ENCODE results near the gene OPCML. TPM values are rescaled to one million over a fixed set of nuclear protein-coding genes. Genes with fewer than 3 reads are reported as not detected.

The OPCML gene
- total RNA-seq, 1 donor, result not detected

DNA sequence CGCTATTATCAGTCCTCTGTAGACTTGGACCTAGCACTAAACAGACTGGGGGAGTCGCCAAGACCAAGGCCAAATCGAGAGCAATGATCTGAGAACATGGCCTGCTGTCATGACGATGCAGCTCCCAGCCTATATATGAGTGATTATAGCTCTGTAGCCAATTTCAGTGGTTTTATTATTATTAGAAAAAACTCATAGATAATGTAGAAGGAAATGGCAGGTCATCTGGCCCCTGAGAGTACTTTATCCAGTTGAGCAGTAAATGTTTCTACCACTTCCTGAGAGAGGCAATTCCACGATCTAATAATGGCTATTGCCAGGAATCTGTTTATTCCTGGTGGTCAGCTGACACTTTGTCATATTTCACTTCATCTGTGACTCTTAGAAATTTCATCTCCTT is 666.7 kb downstream of the OPCML start:
- TF ChIP-seq, protein P1, sequence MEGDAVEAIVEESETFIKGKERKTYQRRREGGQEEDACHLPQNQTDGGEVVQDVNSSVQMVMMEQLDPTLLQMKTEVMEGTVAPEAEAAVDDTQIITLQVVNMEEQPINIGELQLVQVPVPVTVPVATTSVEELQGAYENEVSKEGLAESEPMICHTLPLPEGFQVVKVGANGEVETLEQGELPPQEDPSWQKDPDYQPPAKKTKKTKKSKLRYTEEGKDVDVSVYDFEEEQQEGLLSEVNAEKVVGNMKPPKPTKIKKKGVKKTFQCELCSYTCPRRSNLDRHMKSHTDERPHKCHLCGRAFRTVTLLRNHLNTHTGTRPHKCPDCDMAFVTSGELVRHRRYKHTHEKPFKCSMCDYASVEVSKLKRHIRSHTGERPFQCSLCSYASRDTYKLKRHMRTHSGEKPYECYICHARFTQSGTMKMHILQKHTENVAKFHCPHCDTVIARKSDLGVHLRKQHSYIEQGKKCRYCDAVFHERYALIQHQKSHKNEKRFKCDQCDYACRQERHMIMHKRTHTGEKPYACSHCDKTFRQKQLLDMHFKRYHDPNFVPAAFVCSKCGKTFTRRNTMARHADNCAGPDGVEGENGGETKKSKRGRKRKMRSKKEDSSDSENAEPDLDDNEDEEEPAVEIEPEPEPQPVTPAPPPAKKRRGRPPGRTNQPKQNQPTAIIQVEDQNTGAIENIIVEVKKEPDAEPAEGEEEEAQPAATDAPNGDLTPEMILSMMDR (IDR thresholded peaks at IDR 0.05; ENCODE audit: insufficient read depth, low read depth, low read length), result no peak
- DNase-seq (ENCODE audit: low read depth), result no peak
- H3K4me3 ChIP-seq (ENCODE audit: low read depth, low read length), result no peak overlapping the region

DNA sequence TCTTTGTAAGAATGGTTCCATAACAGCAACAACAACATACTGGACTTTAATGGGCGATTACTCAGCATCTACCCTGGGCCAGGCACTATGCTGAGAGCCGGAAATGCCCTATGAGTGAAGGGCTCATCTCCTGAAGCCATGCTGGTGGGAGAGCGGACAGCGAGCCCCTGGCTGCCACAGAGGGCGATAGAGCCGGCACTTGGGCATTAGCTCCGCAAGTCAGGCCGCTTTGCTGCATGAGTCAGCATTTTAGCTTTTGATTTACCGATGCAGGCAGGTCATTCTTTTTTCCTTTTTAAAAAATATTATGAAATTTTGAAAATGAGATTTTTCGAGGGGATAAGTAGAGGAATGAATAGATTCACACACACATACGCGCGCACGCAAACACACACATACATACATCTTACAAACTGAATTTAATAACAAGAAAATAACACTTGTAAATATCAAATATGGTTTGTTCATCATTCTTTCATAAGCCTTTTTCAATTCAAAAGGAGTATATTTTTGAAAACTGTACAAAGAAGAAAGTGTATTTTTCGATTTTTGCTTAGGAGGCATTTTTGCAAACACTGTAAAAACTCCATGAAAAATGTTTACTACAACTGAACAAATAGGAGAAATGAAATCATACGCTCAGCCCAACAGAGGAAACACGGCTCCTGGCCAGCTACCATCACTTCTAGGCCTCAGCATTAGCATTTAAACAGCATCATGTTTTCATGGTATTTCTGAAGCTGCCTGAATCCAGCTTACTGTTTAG is 667.3 kb downstream of the OPCML start:
- no peak overlapping the region for H3K4me3 ChIP-seq (ENCODE audit: low read depth, low read length)
- TF ChIP-seq, protein P1 (IDR thresholded peaks at IDR 0.05; ENCODE audit: insufficient read depth, low read depth, low read length), result no peak
- no peak for DNase-seq (ENCODE audit: low read depth)

DNA sequence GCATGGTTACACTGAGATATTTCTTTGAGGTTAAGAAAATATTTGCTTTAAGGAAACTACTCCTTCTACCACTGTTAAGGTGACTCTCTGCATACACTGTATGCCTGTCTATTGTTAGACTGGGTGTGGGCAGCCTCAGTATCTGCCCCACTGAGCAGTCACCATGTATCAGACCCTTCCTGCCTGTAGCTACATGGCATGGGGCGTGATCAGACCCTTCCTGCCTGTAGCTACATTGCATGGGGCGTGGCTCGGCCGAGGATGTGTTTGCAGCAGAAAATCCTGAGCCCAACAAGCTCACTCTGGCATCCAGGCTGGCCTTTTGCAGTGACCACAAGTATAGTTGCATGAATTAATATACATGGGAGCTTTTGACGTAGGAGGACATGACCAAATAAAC is 669.4 kb downstream of the OPCML start:
- TF ChIP-seq, protein P1 (IDR thresholded peaks at IDR 0.05; ENCODE audit: insufficient read depth, low read depth, low read length), result no peak
- DNase-seq (ENCODE audit: low read depth), result no peak
- no peak overlapping the region for H3K4me3 ChIP-seq (ENCODE audit: low read depth, low read length)

DNA sequence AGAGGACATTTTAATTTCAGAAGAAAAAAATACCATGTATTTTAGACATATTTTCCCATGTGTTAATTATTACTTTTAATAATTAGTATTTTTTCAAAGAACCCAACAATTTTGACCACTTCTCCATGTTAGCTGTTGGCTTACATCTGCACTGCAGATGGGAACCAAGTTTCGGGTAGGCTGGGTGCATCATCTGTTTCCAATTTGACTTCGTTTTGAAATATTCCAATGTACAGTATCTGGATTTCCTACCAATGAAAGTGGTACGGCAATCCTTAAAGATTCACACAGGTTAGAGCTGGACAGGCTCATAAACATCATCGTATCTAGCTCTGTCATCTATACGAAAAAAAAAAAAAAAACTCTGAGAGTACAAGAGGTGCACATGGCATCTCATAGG is 670.2 kb downstream of the OPCML start:
- no peak for DNase-seq (ENCODE audit: low read depth)
- no peak overlapping the region for H3K4me3 ChIP-seq (ENCODE audit: low read depth, low read length)
- TF ChIP-seq, protein P1 (IDR thresholded peaks at IDR 0.05; ENCODE audit: insufficient read depth, low read depth, low read length), result no peak

DNA sequence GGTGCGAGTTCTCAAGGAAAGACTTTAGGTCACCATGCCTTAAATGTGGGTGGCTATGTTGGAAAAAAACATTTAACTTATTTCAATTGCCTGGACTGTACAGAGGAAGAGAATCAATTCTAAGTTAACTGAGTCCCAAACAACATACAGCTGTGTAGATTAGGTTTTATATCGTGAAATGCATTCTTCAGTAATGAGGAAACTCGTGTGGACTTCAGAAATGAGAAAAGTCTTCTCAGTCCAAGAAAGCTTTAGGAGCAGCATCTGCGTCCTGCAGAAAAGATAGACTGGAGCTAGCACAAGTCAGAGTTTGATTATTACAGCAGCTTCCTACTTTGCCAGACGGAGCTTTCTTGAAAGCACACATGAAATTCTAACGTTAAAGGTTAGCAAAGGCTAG is 673.0 kb downstream of the OPCML start:
- DNase-seq (ENCODE audit: low read depth), result no peak
- TF ChIP-seq, protein P1 (IDR thresholded peaks at IDR 0.05; ENCODE audit: insufficient read depth, low read depth, low read length), result no peak
- H3K4me3 ChIP-seq (ENCODE audit: low read depth, low read length), result no peak overlapping the region

DNA sequence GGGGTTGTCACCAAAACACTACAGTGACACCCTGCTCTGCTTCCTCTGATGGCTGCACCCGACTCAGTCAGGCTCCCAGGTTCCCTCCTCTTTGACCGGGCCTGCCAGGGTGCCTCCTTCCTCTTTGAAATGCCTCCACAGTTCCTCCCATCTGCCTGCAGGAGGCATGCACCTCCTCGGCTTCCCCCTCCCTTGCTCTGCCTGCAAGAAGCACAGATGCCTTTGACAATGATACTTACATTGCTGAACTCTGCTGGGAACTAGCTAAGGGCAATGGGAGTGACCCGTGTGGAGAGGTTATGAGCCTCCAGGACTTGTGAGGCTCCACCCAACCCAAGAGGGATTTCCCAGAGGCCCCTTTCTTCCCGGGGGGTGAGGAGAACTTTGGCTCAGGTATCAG is 674.1 kb downstream of the OPCML start:
- TF ChIP-seq, protein P1 (IDR thresholded peaks at IDR 0.05; ENCODE audit: insufficient read depth, low read depth, low read length), result no peak
- DNase-seq (ENCODE audit: low read depth), result no peak
- H3K4me3 ChIP-seq (ENCODE audit: low read depth, low read length), result no peak overlapping the region

DNA sequence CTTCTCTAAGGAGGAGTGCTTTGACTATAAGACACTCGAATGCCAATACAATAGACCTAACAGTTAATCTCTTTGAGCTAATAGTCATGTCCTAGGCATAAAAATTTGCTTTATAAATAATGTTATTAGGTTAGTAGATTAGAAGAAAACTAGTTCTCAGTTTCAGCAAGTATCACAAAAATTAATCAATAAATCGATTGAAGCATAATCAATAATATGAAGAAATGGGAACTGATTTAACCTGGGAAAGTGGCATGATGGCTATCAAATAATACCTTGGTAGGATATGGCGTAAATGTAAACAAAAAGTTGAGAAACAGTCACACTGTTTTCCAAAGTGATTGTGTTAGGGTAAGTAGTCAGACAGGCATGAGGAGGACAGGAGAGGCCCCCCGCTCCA is 676.3 kb downstream of the OPCML start:
- no peak overlapping the region for H3K4me3 ChIP-seq (ENCODE audit: low read depth, low read length)
- DNase-seq (ENCODE audit: low read depth), result no peak
- TF ChIP-seq, protein P1 (IDR thresholded peaks at IDR 0.05; ENCODE audit: insufficient read depth, low read depth, low read length), result no peak
